Vagina (tissue), 2 donors: ENCODE measurements around the gene FAM171A1. TPM values are rescaled to one million over a fixed set of nuclear protein-coding genes. Genes with fewer than 3 reads are reported as not detected.

ENCODE experiments used
- DNase-seq, 2 donors: peaks; one replicate each; pipeline ENCODE4 v3.0.0-alpha.2; 2017; ENCODE audit errors: extremely low spot score in 2 of 2
- H3K27ac ChIP-seq: fragments of 200-600 bp; sonication (generic); one replicate; pipeline ENCODE4 v1.5.1; 2019
- H3K27me3 ChIP-seq: fragments of 200-600 bp; sonication (generic); one replicate; pipeline ENCODE4 v1.5.1; 2019
- H3K36me3 ChIP-seq, 2 donors: fragments of 200-600 bp; sonication (generic); one replicate each; pipeline ENCODE4 v1.5.1; 2017 to 2019
- H3K4me1 ChIP-seq: fragments of 200-600 bp; sonication (generic); one replicate; pipeline ENCODE4 v1.5.1; 2019
- H3K4me3 ChIP-seq, 2 donors: fragments of 200-600 bp; sonication (generic); 1 replicate in 1 of 2; 2 replicates in 1 of 2; pipeline ENCODE4 v1.5.1; 2016 to 2019
- H3K9me3 ChIP-seq: fragments of 200-600 bp; sonication (generic); one replicate; pipeline ENCODE4 v1.5.1; 2019
- CTCF ChIP-seq, 3 experiments: fragments of 450-650 bp in 2 of 3; fragments of 200-600 bp in 1 of 3; sonication (generic) in 1 of 3; IDR thresholded peaks; one replicate each; pipeline ENCODE4 v1.5.1; 2017 to 2019; ENCODE audit warnings: antibody characterized with exemption in 3 of 3, mild to moderate bottlenecking in 2 of 3, moderate library complexity in 2 of 3
- POLR2A ChIP-seq, 2 donors: fragments of 450-650 bp; IDR thresholded peaks; one replicate each; pipeline ENCODE4 v1.6.1; 2017; ENCODE audit warnings: antibody characterized with exemption in 2 of 2, mild to moderate bottlenecking in 2 of 2, moderate library complexity in 2 of 2
- POLR2AphosphoS5 ChIP-seq, 2 donors: sonication (generic); formaldehyde crosslinking; IDR thresholded peaks; one replicate each; pipeline ENCODE4 v1.9.0; 2017; ENCODE audit warnings: antibody characterized with exemption in 2 of 2, mild to moderate bottlenecking in 2 of 2, low read depth in 1 of 2; ENCODE audit not compliant: insufficient read depth in 1 of 2
- intact Hi-C: fragments of 100-400 bp; cut with DNase I; formaldehyde crosslinking; loops from one replicate; pipeline ENCODE4 v1.15.1; 2023
- total RNA-seq: library from RNA; depleted of rRNA; stranded (reverse); fragments of >200 nt; gene quantifications from one replicate; pipeline ENCODE4 v1.2.3, GENCODE V29; 2016

FAM171A1 gene
- total RNA-seq, 1 donor from 2014 or later: 8.6 TPM

GRCh38 chr10:15293862-15294842 lies 76.9 kb downstream of the FAM171A1 start:
- H3K36me3 ChIP-seq: no peaks in the 10 kb centered on the region
- intact Hi-C loops: no loop called here
- no peaks in the 10 kb centered on the region for H3K9me3 ChIP-seq
- no peak for DNase-seq
- TF ChIP-seq POLR2AphosphoS5 (IDR thresholded peaks at IDR 0.05; ENCODE audit: insufficient read depth in 1 of 2, low read depth in 1 of 2) (no peak), CTCF (IDR thresholded peaks at IDR 0.05) (no peak), POLR2A (IDR thresholded peaks at IDR 0.05) (no peak)
- no peaks in the 10 kb centered on the region for H3K4me1 ChIP-seq
- H3K27me3 ChIP-seq: no peaks in the 10 kb centered on the region
- no peak overlapping the region for H3K4me3 ChIP-seq
- H3K27ac ChIP-seq: no peak overlapping the region

GRCh38 chr10:15290671-15291070 lies 80.4 kb downstream of the FAM171A1 start:
- no peak overlapping the region for H3K27ac ChIP-seq
- intact Hi-C loops: no loop called here
- H3K9me3 ChIP-seq: no peaks in the 10 kb centered on the region
- TF ChIP-seq CTCF (IDR thresholded peaks at IDR 0.05): no peak
- no peak for TF ChIP-seq POLR2A (IDR thresholded peaks at IDR 0.05)
- no peak for TF ChIP-seq POLR2AphosphoS5 (IDR thresholded peaks at IDR 0.05; ENCODE audit: insufficient read depth in 1 of 2, low read depth in 1 of 2)
- no peaks in the 10 kb centered on the region for H3K27me3 ChIP-seq
- DNase-seq: no peak
- no peaks in the 10 kb centered on the region for H3K4me1 ChIP-seq
- H3K4me3 ChIP-seq: no peak overlapping the region
- H3K36me3 ChIP-seq: no peaks in the 10 kb centered on the region

GRCh38 chr10:15290150-15290549 lies 80.9 kb downstream of the FAM171A1 start:
- no peak for DNase-seq
- intact Hi-C loops: no loop called here
- no peaks in the 10 kb centered on the region for H3K4me1 ChIP-seq
- H3K9me3 ChIP-seq: no peaks in the 10 kb centered on the region
- H3K4me3 ChIP-seq: no peak overlapping the region
- H3K27ac ChIP-seq: no peak overlapping the region
- TF ChIP-seq POLR2AphosphoS5 (IDR thresholded peaks at IDR 0.05; ENCODE audit: insufficient read depth in 1 of 2, low read depth in 1 of 2) (no peak), CTCF (IDR thresholded peaks at IDR 0.05) (no peak), POLR2A (IDR thresholded peaks at IDR 0.05) (no peak)
- no peaks in the 10 kb centered on the region for H3K27me3 ChIP-seq
- H3K36me3 ChIP-seq: no peaks in the 10 kb centered on the region

- H3K4me3 ChIP-seq: no peak overlapping the region
- no peaks in the 10 kb centered on the region for H3K27me3 ChIP-seq
- H3K9me3 ChIP-seq: no peaks in the 10 kb centered on the region
- intact Hi-C loops: no loop called here
- no peak for TF ChIP-seq POLR2AphosphoS5 (IDR thresholded peaks at IDR 0.05; ENCODE audit: insufficient read depth in 1 of 2, low read depth in 1 of 2)
- DNase-seq: no peak
- H3K4me1 ChIP-seq: no peaks in the 10 kb centered on the region
- no peak overlapping the region for H3K27ac ChIP-seq
- H3K36me3 ChIP-seq: no peaks in the 10 kb centered on the region
These were observed 90.1 kb downstream of the FAM171A1 start for GRCh38 chr10:15280974-15281373.

- H3K27me3 ChIP-seq: no peaks in the 10 kb centered on the region
- H3K36me3 ChIP-seq: no peaks in the 10 kb centered on the region
- H3K27ac ChIP-seq: no peak overlapping the region
- intact Hi-C loops: no loop called here
- TF ChIP-seq POLR2AphosphoS5 (IDR thresholded peaks at IDR 0.05; ENCODE audit: insufficient read depth in 1 of 2, low read depth in 1 of 2): no peak
- TF ChIP-seq POLR2A (IDR thresholded peaks at IDR 0.05): no peak
- TF ChIP-seq CTCF (IDR thresholded peaks at IDR 0.05): no peak
- DNase-seq: no peak
- H3K4me1 ChIP-seq: no peaks in the 10 kb centered on the region
- no peaks in the 10 kb centered on the region for H3K9me3 ChIP-seq
- no peak overlapping the region for H3K4me3 ChIP-seq
These were observed 90.6 kb downstream of the FAM171A1 start for GRCh38 chr10:15280462-15280861.
